ENCODE measurements around the gene SSMEM1. TPM values are rescaled to one million over a fixed set of nuclear protein-coding genes. Genes with fewer than 3 reads are reported as not detected.
"Not testable (repeated sequence)": the region's sequence is repeated elsewhere in the genome, so short reads cannot be mapped to it uniquely, and the experiment has no call there.

SSMEM1 gene
- total and polyA plus RNA-seq, 9 donors = 0.11 to 0.12 TPM; not detected in 7

DNA sequence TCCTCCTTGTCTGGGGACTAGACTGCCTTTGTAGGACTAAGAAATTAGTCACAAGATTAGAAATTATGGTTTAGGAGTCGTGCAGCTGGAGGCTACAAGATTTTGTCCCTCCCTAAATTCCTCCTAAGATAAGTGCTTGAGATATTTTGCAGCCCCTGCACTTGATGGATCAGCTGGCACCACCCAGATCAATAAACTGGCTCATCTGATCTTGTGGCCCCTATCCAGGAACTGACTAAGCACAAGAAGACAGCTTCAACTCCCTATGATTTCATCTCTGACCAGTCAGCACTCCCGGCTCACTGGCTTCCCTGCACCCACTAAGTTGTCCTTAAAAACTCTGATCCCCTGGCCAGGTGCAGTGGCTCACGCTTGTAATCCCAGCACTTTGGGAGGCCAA is 17.3 kb downstream of the SSMEM1 start:
- not testable (repeated sequence) for H3K27me3 ChIP-seq (ENCODE audit: control insufficient read depth, insufficient read depth, low read length); H3K27ac ChIP-seq (ENCODE audit: low read length); H3K9me3 ChIP-seq (replicated peaks; ENCODE audit: control insufficient read depth, low read depth, low read length); H3K4me1 ChIP-seq (ENCODE audit: control insufficient read depth, insufficient read depth, low read length); DNase-seq; H3K36me3 ChIP-seq (ENCODE audit: control insufficient read depth, insufficient read depth, low read length); H3K4me3 ChIP-seq (ENCODE audit: low read length)
- 57% methylated on average over 3 of the region's 3 CpGs for WGBS (ENCODE audit: insufficient coverage)

DNA sequence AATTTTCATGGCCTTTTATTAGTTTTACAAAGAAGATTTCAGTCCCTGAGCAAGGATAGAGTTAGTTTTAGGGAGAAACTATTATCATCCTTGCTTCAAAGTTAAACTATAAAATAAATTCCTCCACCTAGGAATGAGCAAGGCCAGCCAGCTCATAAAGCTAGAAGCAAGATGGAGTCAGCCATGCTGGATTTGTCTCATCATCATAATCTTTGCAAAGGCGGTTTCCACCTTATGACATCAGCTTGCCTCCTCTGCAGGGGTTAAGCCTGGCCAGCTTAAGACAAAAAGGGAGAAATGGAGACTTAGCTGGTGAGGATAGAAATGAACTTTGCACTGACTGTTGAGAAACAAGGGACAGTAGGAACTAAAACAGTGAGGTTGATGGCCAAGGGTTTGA is 18.7 kb downstream of the SSMEM1 start:
- no CpG with 5 or more reads among the region's 1 CpG for WGBS (ENCODE audit: insufficient coverage)
- Histone ChIP-seq H3K27ac (ENCODE audit: low read length) (no peak overlapping the region), H3K9me3 (replicated peaks; ENCODE audit: control insufficient read depth, low read depth, low read length) (no peaks in the 10 kb centered on the region)

DNA sequence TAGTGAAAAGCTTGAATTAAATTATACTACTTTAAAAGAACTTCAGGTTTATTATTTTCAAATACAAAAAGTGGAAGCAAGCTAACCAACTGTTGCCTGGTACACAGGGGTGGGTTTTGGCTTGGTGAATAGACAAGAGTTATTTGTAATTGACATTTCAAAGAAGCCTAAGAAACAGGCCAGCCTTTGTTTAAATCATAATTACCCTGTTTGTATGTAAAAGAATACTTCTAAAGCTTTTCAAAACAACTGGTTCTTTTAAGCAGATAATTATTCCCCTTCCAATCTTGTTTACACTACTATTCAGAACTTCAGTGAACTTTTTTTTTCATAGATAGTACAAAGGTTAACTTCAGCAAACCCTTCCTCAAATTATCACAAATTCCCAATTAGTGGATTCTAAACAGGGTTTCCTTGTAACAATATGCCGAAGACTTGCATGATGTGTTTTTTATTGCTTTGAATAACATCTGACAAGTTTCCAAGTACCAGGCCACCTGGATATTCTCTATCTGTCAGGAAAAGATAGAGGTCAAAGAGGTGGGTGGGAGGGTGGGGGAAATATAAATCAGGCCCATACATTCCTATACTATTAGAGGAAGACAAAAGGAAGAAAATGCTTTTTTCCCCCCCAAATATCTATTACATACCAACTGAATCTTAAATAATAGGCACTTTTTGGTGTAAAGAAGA is 20.4 kb downstream of the SSMEM1 start:
- no peaks in the 10 kb centered on the region for H3K4me1 ChIP-seq (ENCODE audit: control insufficient read depth, insufficient read depth, low read length)
- WGBS (ENCODE audit: insufficient coverage) = no CpG with 5 or more reads among the region's 1 CpG
- H3K36me3 ChIP-seq (ENCODE audit: control insufficient read depth, insufficient read depth, low read length) = no peaks in the 10 kb centered on the region
- H3K27ac ChIP-seq (ENCODE audit: low read length) = no peak overlapping the region
- no peaks in the 10 kb centered on the region for H3K27me3 ChIP-seq (ENCODE audit: control insufficient read depth, insufficient read depth, low read length)
- no peak for DNase-seq
- no peaks in the 10 kb centered on the region for H3K9me3 ChIP-seq (replicated peaks; ENCODE audit: control insufficient read depth, low read depth, low read length)
- no peak overlapping the region for H3K4me3 ChIP-seq (ENCODE audit: low read length)

More for the DNA sequence above, 18.7 kb downstream of the SSMEM1 start:
- Histone ChIP-seq H3K4me1 (ENCODE audit: control insufficient read depth, insufficient read depth, low read length) (no peaks in the 10 kb centered on the region), H3K4me3 (ENCODE audit: low read length) (no peak overlapping the region), H3K36me3 (ENCODE audit: control insufficient read depth, insufficient read depth, low read length) (no peaks in the 10 kb centered on the region), H3K27me3 (ENCODE audit: control insufficient read depth, insufficient read depth, low read length) (no peaks in the 10 kb centered on the region)
- no peak for DNase-seq

DNA sequence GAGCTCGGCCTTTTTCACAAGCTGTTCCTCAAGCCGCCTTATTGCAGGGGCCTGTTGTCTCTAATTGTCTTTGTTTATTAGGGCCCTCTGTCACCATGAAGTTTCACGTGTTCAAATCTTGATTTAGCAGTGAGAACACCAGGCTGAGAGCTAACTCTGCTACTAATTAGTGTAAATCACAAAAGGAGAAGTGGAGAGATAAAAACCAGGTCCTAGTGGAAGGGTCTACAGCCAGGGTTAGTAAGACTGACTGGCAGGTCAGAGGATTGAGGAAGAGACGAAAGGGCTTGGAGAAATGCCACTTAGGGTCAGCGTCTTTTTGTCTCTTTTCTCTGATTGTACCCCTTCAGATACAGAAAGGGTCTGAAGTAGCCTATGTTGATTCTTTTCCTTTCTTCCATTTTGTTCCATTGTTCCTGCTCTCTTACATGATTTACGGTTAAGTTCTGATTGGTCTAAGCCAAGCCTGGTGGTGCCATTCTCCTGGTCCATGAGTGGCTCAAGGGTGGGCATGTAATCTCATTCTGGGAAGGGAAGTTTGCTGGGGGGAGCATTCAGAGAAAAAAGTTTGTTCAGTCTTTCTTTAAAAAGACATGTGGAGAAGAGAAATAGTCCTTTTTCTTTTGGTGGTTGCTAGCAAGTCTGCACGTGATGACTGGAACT is 21.3 kb downstream of the SSMEM1 start:
- no peak for DNase-seq
- H3K4me1 ChIP-seq (ENCODE audit: control insufficient read depth, insufficient read depth, low read length) = no peaks in the 10 kb centered on the region
- H3K27me3 ChIP-seq (ENCODE audit: control insufficient read depth, insufficient read depth, low read length) = no peaks in the 10 kb centered on the region
- no peak overlapping the region for H3K27ac ChIP-seq (ENCODE audit: low read length)
- WGBS (ENCODE audit: insufficient coverage) = no CpG with 5 or more reads among the region's 7 CpGs
- no peaks in the 10 kb centered on the region for H3K36me3 ChIP-seq (ENCODE audit: control insufficient read depth, insufficient read depth, low read length)
- H3K4me3 ChIP-seq (ENCODE audit: low read length) = no peak overlapping the region
- H3K9me3 ChIP-seq (replicated peaks; ENCODE audit: control insufficient read depth, low read depth, low read length) = no peaks in the 10 kb centered on the region

DNA sequence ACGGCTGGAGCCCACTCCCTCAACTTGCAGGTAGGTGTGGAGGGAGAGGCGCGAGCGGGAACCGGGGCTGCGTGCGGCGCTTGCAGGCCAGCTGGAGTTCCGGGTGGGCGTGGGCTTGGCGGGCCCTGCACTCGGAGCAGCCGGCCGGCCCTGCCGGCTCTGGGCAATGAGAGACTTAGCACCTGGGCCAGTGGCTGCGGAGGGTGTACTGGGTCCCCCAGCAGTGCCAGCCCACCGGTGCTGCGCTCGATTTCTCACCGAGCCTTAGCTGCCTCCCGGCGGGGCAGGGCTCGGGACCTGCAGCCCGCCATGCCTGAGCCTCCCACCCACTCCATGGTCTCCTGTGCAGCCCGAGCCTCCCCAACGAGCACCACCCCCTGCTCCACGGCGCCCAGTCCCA is 22.3 kb downstream of the SSMEM1 start:
- not testable (repeated sequence) for H3K27ac ChIP-seq (ENCODE audit: low read length); H3K4me1 ChIP-seq (ENCODE audit: control insufficient read depth, insufficient read depth, low read length); DNase-seq; H3K4me3 ChIP-seq (ENCODE audit: low read length); H3K27me3 ChIP-seq (ENCODE audit: control insufficient read depth, insufficient read depth, low read length); H3K36me3 ChIP-seq (ENCODE audit: control insufficient read depth, insufficient read depth, low read length); H3K9me3 ChIP-seq (replicated peaks; ENCODE audit: control insufficient read depth, low read depth, low read length)
- 94% methylated on average over 17 of the region's 28 CpGs for WGBS (ENCODE audit: insufficient coverage)

DNA sequence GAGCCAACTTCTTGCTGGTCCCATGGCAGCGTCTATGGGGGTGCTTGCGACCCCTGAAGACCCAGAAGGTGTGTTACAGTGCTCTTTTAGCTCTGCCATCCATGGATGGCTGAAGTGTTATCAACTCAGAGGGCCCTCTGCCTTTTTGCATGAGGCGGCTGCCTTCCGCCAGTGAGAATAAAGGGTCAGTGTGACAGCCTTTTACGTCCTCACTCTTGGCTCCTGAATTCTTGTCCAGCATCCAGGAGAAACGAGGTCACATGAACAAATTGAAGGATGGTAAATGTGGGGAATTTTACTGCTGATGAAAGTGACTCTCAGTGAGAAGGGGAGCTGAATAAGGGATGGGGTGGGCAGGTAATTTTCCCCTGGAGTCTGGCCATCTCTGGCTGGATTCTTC is 24.1 kb downstream of the SSMEM1 start:
- H3K27me3 ChIP-seq (ENCODE audit: control insufficient read depth, insufficient read depth, low read length) = no peaks in the 10 kb centered on the region
- no peaks in the 10 kb centered on the region for H3K4me1 ChIP-seq (ENCODE audit: control insufficient read depth, insufficient read depth, low read length)
- 58% methylated on average over 5 of the region's 6 CpGs for WGBS (ENCODE audit: insufficient coverage)
- no peak overlapping the region for H3K4me3 ChIP-seq (ENCODE audit: low read length)
- no peaks in the 10 kb centered on the region for H3K36me3 ChIP-seq (ENCODE audit: control insufficient read depth, insufficient read depth, low read length)
- H3K27ac ChIP-seq (ENCODE audit: low read length) = no peak overlapping the region
- peak; percentile 17 for DNase-seq
- H3K9me3 ChIP-seq (replicated peaks; ENCODE audit: control insufficient read depth, low read depth, low read length) = no peaks in the 10 kb centered on the region

DNA sequence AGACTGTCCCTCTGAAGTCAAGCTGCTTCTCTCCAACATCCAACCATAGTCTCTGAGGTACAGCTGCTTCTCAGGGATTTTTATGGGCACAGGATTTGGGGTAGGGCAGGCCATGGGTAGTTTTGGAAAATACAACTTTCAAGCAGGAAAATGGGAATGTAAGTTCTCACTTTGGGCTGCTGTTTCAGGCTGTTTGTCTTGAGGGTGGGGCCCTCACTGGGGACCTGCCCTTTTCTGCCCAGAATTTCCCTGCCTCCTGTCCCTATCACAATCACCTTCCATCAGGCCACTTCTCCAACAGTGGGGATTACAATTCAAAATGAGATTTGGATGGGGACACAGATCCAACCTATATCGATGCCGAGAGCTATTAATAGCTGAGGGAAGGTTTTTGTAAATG is 24.5 kb downstream of the SSMEM1 start:
- Histone ChIP-seq H3K27me3 (ENCODE audit: control insufficient read depth, insufficient read depth, low read length) (no peaks in the 10 kb centered on the region), H3K9me3 (replicated peaks; ENCODE audit: control insufficient read depth, low read depth, low read length) (no peaks in the 10 kb centered on the region), H3K27ac (ENCODE audit: low read length) (no peak overlapping the region), H3K4me3 (ENCODE audit: low read length) (no peak overlapping the region), H3K36me3 (ENCODE audit: control insufficient read depth, insufficient read depth, low read length) (no peaks in the 10 kb centered on the region), H3K4me1 (ENCODE audit: control insufficient read depth, insufficient read depth, low read length) (no peaks in the 10 kb centered on the region)
- no CpG with 5 or more reads among the region's 2 CpGs for WGBS (ENCODE audit: insufficient coverage)
- DNase-seq = no peak

DNA sequence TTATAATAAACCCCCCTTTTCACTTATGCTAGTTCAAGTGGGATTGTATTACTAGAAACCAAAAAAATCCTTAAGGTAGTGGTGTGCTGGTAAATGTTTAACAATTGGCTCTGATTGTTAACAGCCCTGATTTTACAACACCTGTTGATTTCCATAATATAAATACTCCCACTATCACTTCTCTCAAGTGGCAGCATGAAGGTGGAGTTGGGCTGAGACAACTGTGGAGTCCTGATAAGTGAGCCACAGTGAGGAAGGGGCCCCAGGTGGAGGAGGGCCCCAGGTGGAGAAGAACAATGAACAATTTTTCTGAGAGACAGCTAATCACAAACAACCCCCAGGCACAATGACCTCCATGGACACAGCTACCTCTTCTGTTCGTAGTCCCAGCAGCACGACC is 26.4 kb downstream of the SSMEM1 start:
- Histone ChIP-seq H3K36me3 (ENCODE audit: control insufficient read depth, insufficient read depth, low read length) (no peaks in the 10 kb centered on the region), H3K9me3 (replicated peaks; ENCODE audit: control insufficient read depth, low read depth, low read length) (no peaks in the 10 kb centered on the region), H3K27ac (ENCODE audit: low read length) (no peak overlapping the region), H3K27me3 (ENCODE audit: control insufficient read depth, insufficient read depth, low read length) (no peaks in the 10 kb centered on the region), H3K4me3 (ENCODE audit: low read length) (no peak overlapping the region), H3K4me1 (ENCODE audit: control insufficient read depth, insufficient read depth, low read length) (no peaks in the 10 kb centered on the region)
- DNase-seq = no peak
- 67% methylated on average over 2 of the region's 2 CpGs for WGBS (ENCODE audit: insufficient coverage)

DNA sequence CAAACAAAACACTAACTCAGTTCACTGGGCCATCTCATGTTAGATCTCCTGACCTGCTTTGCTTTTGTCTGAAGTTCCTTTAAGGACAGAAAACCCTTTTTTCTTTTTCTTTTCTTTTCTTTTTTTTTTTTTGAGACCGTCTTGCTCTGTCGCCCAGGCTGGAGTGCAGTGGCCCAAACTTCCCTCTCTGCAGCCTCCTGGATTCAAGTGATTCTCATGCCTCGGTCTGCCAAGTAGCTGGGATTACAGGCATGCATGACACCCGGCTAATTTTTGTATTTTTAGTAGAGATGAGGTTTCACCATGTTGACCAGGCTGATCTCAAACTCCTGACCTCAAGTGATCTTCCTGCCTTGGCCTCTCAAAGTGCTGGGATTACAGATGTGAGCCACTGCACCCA is 28.7 kb downstream of the SSMEM1 start:
- not testable (repeated sequence) for H3K4me1 ChIP-seq (ENCODE audit: control insufficient read depth, insufficient read depth, low read length); H3K4me3 ChIP-seq (ENCODE audit: low read length); H3K27ac ChIP-seq (ENCODE audit: low read length); H3K9me3 ChIP-seq (replicated peaks; ENCODE audit: control insufficient read depth, low read depth, low read length); H3K36me3 ChIP-seq (ENCODE audit: control insufficient read depth, insufficient read depth, low read length); H3K27me3 ChIP-seq (ENCODE audit: control insufficient read depth, insufficient read depth, low read length)
- DNase-seq = peak; percentile 13
- 83% methylated on average over 3 of the region's 4 CpGs for WGBS (ENCODE audit: insufficient coverage)

DNA sequence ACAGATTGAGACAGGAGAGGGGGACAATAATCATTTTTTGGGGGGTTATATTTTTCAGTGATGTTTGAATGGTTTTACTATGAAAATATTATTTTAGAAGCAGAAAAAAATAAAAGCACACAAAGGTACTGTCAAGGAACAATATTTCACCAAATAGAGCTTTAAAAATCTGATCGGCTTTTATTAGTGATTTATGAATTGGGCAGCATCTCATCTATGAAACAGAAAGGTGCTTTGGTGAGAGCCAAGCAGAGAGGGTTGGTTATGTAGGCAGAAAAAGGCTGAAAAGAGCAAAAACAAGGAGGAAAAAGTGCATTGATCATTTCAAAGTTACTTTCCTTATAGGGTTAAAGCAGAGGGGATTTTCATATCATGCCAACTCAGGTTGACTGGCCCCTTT is 32.6 kb downstream of the SSMEM1 start:
- WGBS (ENCODE audit: insufficient coverage) = no CpG with 5 or more reads among the region's 1 CpG
- Histone ChIP-seq H3K4me3 (ENCODE audit: low read length) (no peak overlapping the region), H3K36me3 (ENCODE audit: control insufficient read depth, insufficient read depth, low read length) (no peaks in the 10 kb centered on the region), H3K4me1 (ENCODE audit: control insufficient read depth, insufficient read depth, low read length) (no peaks in the 10 kb centered on the region), H3K27me3 (ENCODE audit: control insufficient read depth, insufficient read depth, low read length) (no peaks in the 10 kb centered on the region), H3K9me3 (replicated peaks; ENCODE audit: control insufficient read depth, low read depth, low read length) (no peaks in the 10 kb centered on the region), H3K27ac (ENCODE audit: low read length) (no peak overlapping the region)
- no peak for DNase-seq
